ENCODE measurements around the gene TCP11.

DNA sequence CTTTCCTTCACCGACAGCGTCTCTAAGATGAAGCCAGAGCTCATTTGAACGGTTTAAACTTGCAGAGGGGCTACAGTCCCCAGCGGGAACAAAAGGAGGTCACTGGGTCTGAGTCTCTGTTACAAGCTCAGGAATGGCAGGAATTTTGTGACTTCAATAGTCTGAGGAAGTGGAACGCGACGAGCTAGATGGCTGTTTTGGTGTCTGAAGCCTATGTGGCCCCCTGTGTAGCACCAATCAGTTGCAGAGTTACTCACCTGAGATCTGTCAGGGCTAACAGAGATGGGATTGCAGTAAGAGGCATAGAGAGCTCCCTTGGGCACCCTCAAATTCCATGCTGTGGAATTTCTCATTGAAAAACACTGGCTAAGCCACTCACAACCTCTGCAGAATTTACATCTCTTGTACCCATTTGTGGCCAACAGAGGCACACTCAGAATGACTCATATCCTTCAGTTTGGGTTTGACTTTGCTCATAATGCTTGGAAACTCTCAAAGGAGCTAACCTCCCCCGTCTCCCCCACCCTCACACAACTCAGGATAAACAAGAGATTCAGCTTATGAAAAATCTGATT is 7.1 kb upstream of the TCP11 start:
- TF ChIP-seq, protein P1, sequence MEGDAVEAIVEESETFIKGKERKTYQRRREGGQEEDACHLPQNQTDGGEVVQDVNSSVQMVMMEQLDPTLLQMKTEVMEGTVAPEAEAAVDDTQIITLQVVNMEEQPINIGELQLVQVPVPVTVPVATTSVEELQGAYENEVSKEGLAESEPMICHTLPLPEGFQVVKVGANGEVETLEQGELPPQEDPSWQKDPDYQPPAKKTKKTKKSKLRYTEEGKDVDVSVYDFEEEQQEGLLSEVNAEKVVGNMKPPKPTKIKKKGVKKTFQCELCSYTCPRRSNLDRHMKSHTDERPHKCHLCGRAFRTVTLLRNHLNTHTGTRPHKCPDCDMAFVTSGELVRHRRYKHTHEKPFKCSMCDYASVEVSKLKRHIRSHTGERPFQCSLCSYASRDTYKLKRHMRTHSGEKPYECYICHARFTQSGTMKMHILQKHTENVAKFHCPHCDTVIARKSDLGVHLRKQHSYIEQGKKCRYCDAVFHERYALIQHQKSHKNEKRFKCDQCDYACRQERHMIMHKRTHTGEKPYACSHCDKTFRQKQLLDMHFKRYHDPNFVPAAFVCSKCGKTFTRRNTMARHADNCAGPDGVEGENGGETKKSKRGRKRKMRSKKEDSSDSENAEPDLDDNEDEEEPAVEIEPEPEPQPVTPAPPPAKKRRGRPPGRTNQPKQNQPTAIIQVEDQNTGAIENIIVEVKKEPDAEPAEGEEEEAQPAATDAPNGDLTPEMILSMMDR (IDR thresholded peaks at IDR 0.05; ENCODE audit: low read depth, low read length, missing input control): no peak
- TF ChIP-seq SP1 (IDR thresholded peaks at IDR 0.05) (no peak), TAF1 (conservative IDR thresholded peaks at IDR 0.05) (no peak), RAD21 (IDR thresholded peaks at IDR 0.05) (no peak), YY1 (IDR thresholded peaks at IDR 0.05) (no peak), JUND (IDR thresholded peaks at IDR 0.05) (no peak)
- TF ChIP-seq, protein P2, sequence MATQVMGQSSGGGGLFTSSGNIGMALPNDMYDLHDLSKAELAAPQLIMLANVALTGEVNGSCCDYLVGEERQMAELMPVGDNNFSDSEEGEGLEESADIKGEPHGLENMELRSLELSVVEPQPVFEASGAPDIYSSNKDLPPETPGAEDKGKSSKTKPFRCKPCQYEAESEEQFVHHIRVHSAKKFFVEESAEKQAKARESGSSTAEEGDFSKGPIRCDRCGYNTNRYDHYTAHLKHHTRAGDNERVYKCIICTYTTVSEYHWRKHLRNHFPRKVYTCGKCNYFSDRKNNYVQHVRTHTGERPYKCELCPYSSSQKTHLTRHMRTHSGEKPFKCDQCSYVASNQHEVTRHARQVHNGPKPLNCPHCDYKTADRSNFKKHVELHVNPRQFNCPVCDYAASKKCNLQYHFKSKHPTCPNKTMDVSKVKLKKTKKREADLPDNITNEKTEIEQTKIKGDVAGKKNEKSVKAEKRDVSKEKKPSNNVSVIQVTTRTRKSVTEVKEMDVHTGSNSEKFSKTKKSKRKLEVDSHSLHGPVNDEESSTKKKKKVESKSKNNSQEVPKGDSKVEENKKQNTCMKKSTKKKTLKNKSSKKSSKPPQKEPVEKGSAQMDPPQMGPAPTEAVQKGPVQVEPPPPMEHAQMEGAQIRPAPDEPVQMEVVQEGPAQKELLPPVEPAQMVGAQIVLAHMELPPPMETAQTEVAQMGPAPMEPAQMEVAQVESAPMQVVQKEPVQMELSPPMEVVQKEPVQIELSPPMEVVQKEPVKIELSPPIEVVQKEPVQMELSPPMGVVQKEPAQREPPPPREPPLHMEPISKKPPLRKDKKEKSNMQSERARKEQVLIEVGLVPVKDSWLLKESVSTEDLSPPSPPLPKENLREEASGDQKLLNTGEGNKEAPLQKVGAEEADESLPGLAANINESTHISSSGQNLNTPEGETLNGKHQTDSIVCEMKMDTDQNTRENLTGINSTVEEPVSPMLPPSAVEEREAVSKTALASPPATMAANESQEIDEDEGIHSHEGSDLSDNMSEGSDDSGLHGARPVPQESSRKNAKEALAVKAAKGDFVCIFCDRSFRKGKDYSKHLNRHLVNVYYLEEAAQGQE (IDR thresholded peaks at IDR 0.05): no peak
- TF ChIP-seq, protein P3, sequence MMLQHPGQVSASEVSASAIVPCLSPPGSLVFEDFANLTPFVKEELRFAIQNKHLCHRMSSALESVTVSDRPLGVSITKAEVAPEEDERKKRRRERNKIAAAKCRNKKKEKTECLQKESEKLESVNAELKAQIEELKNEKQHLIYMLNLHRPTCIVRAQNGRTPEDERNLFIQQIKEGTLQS (IDR thresholded peaks at IDR 0.05): no peak
